Astrocyte (in vitro differentiated cells and primary cell): ENCODE results near the gene MXRA5. TPM values are rescaled to one million over a fixed set of nuclear protein-coding genes. Genes with fewer than 3 reads are reported as not detected.

Experiments used
- DNase-seq: peaks from one replicate; pipeline ENCODE4 v3.0.0-alpha.2; 2010; ENCODE audit warnings: low read depth
- FAIRE-seq: peaks from 2 replicates; lab custom pipeline; 2011; peaks lifted over from hg19 to GRCh38; lab: Jason Lieb, UNC
- H2AFZ ChIP-seq: 2 replicates; pipeline ENCODE4 v1.6.0; 2012; ENCODE audit warnings: low read depth, low read length, inconsistent platforms
- H3K27ac ChIP-seq: 2 replicates; pipeline ENCODE4 v1.5.1; 2011; ENCODE audit warnings: low read depth, low read length, inconsistent platforms
- H3K27me3 ChIP-seq: 2 replicates; pipeline ENCODE4 v1.6.0; 2011; ENCODE audit warnings: low read length, inconsistent platforms; ENCODE audit not compliant: insufficient read depth
- H3K36me3 ChIP-seq: 2 replicates; pipeline ENCODE4 v1.5.1; 2011; ENCODE audit warnings: low read length, inconsistent platforms; ENCODE audit not compliant: insufficient read depth
- H3K4me1 ChIP-seq: 2 replicates; pipeline ENCODE4 v1.5.1; 2011; ENCODE audit warnings: low read length, inconsistent platforms; ENCODE audit not compliant: insufficient read depth
- H3K4me2 ChIP-seq: 2 replicates; pipeline ENCODE4 v1.6.0; 2012; ENCODE audit warnings: low read length, inconsistent platforms
- H3K4me3 ChIP-seq: 2 replicates; pipeline ENCODE4 v1.5.1; 2011; ENCODE audit warnings: low read depth, mild to moderate bottlenecking, low read length, inconsistent platforms; ENCODE audit not compliant: insufficient read depth
- H3K79me2 ChIP-seq: 2 replicates; pipeline ENCODE4 v1.6.0; 2012; ENCODE audit warnings: mild to moderate bottlenecking, low read length, inconsistent platforms; ENCODE audit not compliant: insufficient read depth
- H3K9ac ChIP-seq: 2 replicates; pipeline ENCODE4 v1.6.0; 2012; ENCODE audit warnings: mild to moderate bottlenecking, low read length, inconsistent platforms
- H3K9me3 ChIP-seq: 2 replicates; pipeline ENCODE4 v1.5.1; 2012; ENCODE audit warnings: low read depth, mild to moderate bottlenecking, low read length, inconsistent platforms; ENCODE audit not compliant: insufficient read depth
- H4K20me1 ChIP-seq: 2 replicates; pipeline ENCODE4 v1.6.0; 2012; ENCODE audit warnings: low read length, inconsistent platforms; ENCODE audit not compliant: insufficient read depth
- H3K27ac Mint-ChIP-seq: one replicate; pipeline ENCODE4 v1.8.0; 2021; ENCODE audit warnings: mild to moderate bottlenecking, mixed read lengths; ENCODE audit not compliant: unreplicated experiment
- H3K27me3 Mint-ChIP-seq: one replicate; pipeline ENCODE4 v1.8.0; 2021; ENCODE audit warnings: low read depth, mixed read lengths; ENCODE audit not compliant: unreplicated experiment
- H3K36me3 Mint-ChIP-seq: one replicate; pipeline ENCODE4 v1.8.0; 2021; ENCODE audit warnings: low read depth, mixed read lengths; ENCODE audit not compliant: unreplicated experiment
- H3K4me1 Mint-ChIP-seq: one replicate; pipeline ENCODE4 v1.8.0; 2021; ENCODE audit warnings: low read depth, mixed read lengths; ENCODE audit not compliant: unreplicated experiment
- H3K4me3 Mint-ChIP-seq: one replicate; pipeline ENCODE4 v1.8.0; 2021; ENCODE audit warnings: mild to moderate bottlenecking, moderate library complexity, mixed read lengths; ENCODE audit not compliant: unreplicated experiment
- H3K9me3 Mint-ChIP-seq: one replicate; pipeline ENCODE4 v1.8.0; 2021; ENCODE audit warnings: mild to moderate bottlenecking, mixed read lengths; ENCODE audit not compliant: unreplicated experiment
- EZH2 ChIP-seq: IDR thresholded peaks from 2 replicates; pipeline ENCODE4 v1.6.1; 2012; ENCODE audit warnings: mild to moderate bottlenecking, low read length, inconsistent platforms; ENCODE audit not compliant: insufficient read depth
- total RNA-seq: library from RNA; stranded (reverse); gene quantifications from 2 replicates; pipeline ENCODE4 v1.2.1, GENCODE V29; 2021
- TF ChIP-seq, protein P1 (sequence below): IDR thresholded peaks from 2 replicates; pipeline ENCODE4 v1.5.1; 2011; ENCODE audit warnings: low read depth, mild to moderate bottlenecking, inconsistent platforms, low read length, moderate library complexity; ENCODE audit not compliant: insufficient read depth

MXRA5 gene
- total RNA-seq, 1 donor from 2014 or later: 23.3 TPM

GRCh38 chrX:3393178-3393577 is 46.7 kb upstream of the MXRA5 start:
- no peak overlapping the region for H3K4me3 Mint-ChIP-seq
- H3K36me3 Mint-ChIP-seq: no peaks in the 10 kb centered on the region
- H3K9me3 ChIP-seq: no peaks in the 10 kb centered on the region
- no peaks in the 10 kb centered on the region for H3K9me3 Mint-ChIP-seq
- no peaks in the 10 kb centered on the region for H3K79me2 ChIP-seq
- peak; percentile 72 for FAIRE-seq
- DNase-seq: no peak
- no peaks in the 10 kb centered on the region for H3K27me3 Mint-ChIP-seq
- no peak overlapping the region for H3K4me3 ChIP-seq
- H3K27me3 ChIP-seq: no peaks in the 10 kb centered on the region
- H3K27ac Mint-ChIP-seq: no peak overlapping the region
- H3K4me1 ChIP-seq: peaks cover 4% of the 10 kb centered on the region
- H3K4me1 Mint-ChIP-seq: no peaks in the 10 kb centered on the region
- H2AFZ ChIP-seq: no peak overlapping the region
- no peak overlapping the region for H3K9ac ChIP-seq
- peak overlapping the region; percentile 33 for H3K4me2 ChIP-seq
- no peaks in the 10 kb centered on the region for H3K36me3 ChIP-seq
- no peaks in the 10 kb centered on the region for H4K20me1 ChIP-seq
- no peak for TF ChIP-seq EZH2
- TF ChIP-seq, protein P1, sequence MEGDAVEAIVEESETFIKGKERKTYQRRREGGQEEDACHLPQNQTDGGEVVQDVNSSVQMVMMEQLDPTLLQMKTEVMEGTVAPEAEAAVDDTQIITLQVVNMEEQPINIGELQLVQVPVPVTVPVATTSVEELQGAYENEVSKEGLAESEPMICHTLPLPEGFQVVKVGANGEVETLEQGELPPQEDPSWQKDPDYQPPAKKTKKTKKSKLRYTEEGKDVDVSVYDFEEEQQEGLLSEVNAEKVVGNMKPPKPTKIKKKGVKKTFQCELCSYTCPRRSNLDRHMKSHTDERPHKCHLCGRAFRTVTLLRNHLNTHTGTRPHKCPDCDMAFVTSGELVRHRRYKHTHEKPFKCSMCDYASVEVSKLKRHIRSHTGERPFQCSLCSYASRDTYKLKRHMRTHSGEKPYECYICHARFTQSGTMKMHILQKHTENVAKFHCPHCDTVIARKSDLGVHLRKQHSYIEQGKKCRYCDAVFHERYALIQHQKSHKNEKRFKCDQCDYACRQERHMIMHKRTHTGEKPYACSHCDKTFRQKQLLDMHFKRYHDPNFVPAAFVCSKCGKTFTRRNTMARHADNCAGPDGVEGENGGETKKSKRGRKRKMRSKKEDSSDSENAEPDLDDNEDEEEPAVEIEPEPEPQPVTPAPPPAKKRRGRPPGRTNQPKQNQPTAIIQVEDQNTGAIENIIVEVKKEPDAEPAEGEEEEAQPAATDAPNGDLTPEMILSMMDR: no peak
- no peak overlapping the region for H3K27ac ChIP-seq

- no peak overlapping the region for H3K27ac ChIP-seq
- H3K27me3 ChIP-seq: no peaks in the 10 kb centered on the region
- H3K4me2 ChIP-seq: no peak overlapping the region
- no peaks in the 10 kb centered on the region for H3K4me1 ChIP-seq
- no peaks in the 10 kb centered on the region for H4K20me1 ChIP-seq
- H3K79me2 ChIP-seq: no peaks in the 10 kb centered on the region
- no peak overlapping the region for H3K4me3 Mint-ChIP-seq
- H3K27ac Mint-ChIP-seq: no peak overlapping the region
- no peak overlapping the region for H3K9ac ChIP-seq
- H2AFZ ChIP-seq: no peak overlapping the region
- H3K4me3 ChIP-seq: no peak overlapping the region
- peak; percentile 73 for FAIRE-seq
- TF ChIP-seq, protein P1: no peak
- no peak for TF ChIP-seq EZH2
- H3K36me3 Mint-ChIP-seq: no peaks in the 10 kb centered on the region
- no peaks in the 10 kb centered on the region for H3K4me1 Mint-ChIP-seq
- no peaks in the 10 kb centered on the region for H3K9me3 ChIP-seq
- no peaks in the 10 kb centered on the region for H3K36me3 ChIP-seq
- no peak for DNase-seq
- H3K27me3 Mint-ChIP-seq: no peaks in the 10 kb centered on the region
- H3K9me3 Mint-ChIP-seq: no peaks in the 10 kb centered on the region
These were observed 42.0 kb upstream of the MXRA5 start for GRCh38 chrX:3388457-3388856.

DNA sequence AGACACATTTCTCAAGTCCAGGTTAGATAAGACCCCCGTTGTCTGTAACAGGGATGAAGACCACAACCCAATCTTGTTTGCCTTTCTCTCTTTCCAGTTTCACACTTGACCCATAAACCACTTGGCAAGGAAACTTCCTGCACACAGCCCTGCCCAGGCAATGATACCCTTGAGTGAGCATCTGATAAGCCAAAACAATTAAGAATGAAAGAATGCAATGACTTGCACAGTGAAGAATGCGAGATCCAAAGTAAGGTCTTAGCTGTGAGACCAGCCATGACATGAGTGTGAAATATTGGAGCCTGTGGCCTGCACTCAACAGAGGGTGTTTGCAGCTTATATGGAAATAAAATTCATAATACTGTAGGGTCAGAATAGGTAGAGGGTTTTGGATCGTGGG is 37.9 kb upstream of the MXRA5 start:
- TF ChIP-seq EZH2: no peak
- TF ChIP-seq, protein P1: no peak
- no peaks in the 10 kb centered on the region for H3K9me3 ChIP-seq
- H3K4me3 Mint-ChIP-seq: no peak overlapping the region
- H3K27me3 ChIP-seq: no peaks in the 10 kb centered on the region
- H3K36me3 Mint-ChIP-seq: no peaks in the 10 kb centered on the region
- H3K9me3 Mint-ChIP-seq: no peaks in the 10 kb centered on the region
- no peaks in the 10 kb centered on the region for H4K20me1 ChIP-seq
- no peaks in the 10 kb centered on the region for H3K36me3 ChIP-seq
- no peak overlapping the region for H3K27ac ChIP-seq
- H3K27me3 Mint-ChIP-seq: no peaks in the 10 kb centered on the region
- no peaks in the 10 kb centered on the region for H3K79me2 ChIP-seq
- H2AFZ ChIP-seq: no peak overlapping the region
- H3K4me2 ChIP-seq: no peak overlapping the region
- no peak overlapping the region for H3K9ac ChIP-seq
- no peaks in the 10 kb centered on the region for H3K4me1 Mint-ChIP-seq
- H3K4me1 ChIP-seq: no peaks in the 10 kb centered on the region
- no peak overlapping the region for H3K27ac Mint-ChIP-seq
- peak; percentile 99 for FAIRE-seq
- no peak overlapping the region for H3K4me3 ChIP-seq
- peak; percentile 84 for DNase-seq
